GM21390 (cell line): ENCODE results near the gene MAPRE2.

Source experiments
- ATAC-seq: cut with Tn5 transposase; IDR thresholded peaks from one replicate; pipeline ENCODE4 v1.9.1; 2021; ENCODE audit not compliant: unreplicated experiment

MAPRE2 gene

GRCh38 chr18:35032113-35032512 is 9.1 kb upstream of the MAPRE2 start:
- ATAC-seq = no peak

GRCh38 chr18:35038029-35038428 is 3.2 kb upstream of the MAPRE2 start:
- ATAC-seq = no peak

GRCh38 chr18:35038881-35039491 is 2.2 kb upstream of the MAPRE2 start:
- ATAC-seq = peak; percentile 24

GRCh38 chr18:35040638-35040987 is 600 bp upstream of the MAPRE2 start:
- ATAC-seq = no peak

GRCh38 chr18:35041815-35042387 is 688 bp downstream of the MAPRE2 start:
- peak; percentile 11 for ATAC-seq

- no peak for ATAC-seq
Observed at GRCh38 chr18:35042389-35043071, 1.3 kb downstream of the MAPRE2 start.

GRCh38 chr18:35043207-35043606 is 2.0 kb downstream of the MAPRE2 start:
- no peak for ATAC-seq

GRCh38 chr18:35045121-35045520 is 3.9 kb downstream of the MAPRE2 start:
- ATAC-seq = no peak

- no peak for ATAC-seq
Observed at GRCh38 chr18:35045806-35046205, 4.6 kb downstream of the MAPRE2 start.

- ATAC-seq = no peak
Observed at GRCh38 chr18:35047697-35048292, 6.6 kb downstream of the MAPRE2 start.

- ATAC-seq = peak; percentile 25
Observed at GRCh38 chr18:35049111-35050027, 8.2 kb downstream of the MAPRE2 start.

- peak; percentile 44 for ATAC-seq
Observed at GRCh38 chr18:35050028-35050546, 8.9 kb downstream of the MAPRE2 start.

- ATAC-seq = peak; percentile 31
Observed at GRCh38 chr18:35050705-35051195, 9.5 kb downstream of the MAPRE2 start.

- no peak for ATAC-seq
Observed at GRCh38 chr18:35051641-35052377, 10.6 kb downstream of the MAPRE2 start.

- ATAC-seq = no peak
Observed at GRCh38 chr18:35054401-35054800, 13.2 kb downstream of the MAPRE2 start.

GRCh38 chr18:35055105-35055504 is 13.9 kb downstream of the MAPRE2 start:
- ATAC-seq = no peak

- ATAC-seq = no peak
Observed at GRCh38 chr18:35055726-35056125, 14.5 kb downstream of the MAPRE2 start.

GRCh38 chr18:35059280-35059927 is 18.2 kb downstream of the MAPRE2 start:
- no peak for ATAC-seq

- no peak for ATAC-seq
Observed at GRCh38 chr18:35060122-35060815, 19.1 kb downstream of the MAPRE2 start.
